Suprapubic skin (tissue), 4 donors: ENCODE data around the gene HM13. TPM values are rescaled to one million over a fixed set of nuclear protein-coding genes. Genes with fewer than 3 reads are reported as not detected.
"Not testable (repeated sequence)": the region's sequence is repeated elsewhere in the genome, so short reads cannot be mapped to it uniquely, and the experiment has no call there.

Experiments used
- DNase-seq, 2 donors: peaks; one replicate each; pipeline ENCODE4 v3.0.0-alpha.2; 2019; ENCODE audit warnings: low spot score in 2 of 2
- H3K27ac ChIP-seq: fragments of 200-600 bp; sonication (generic); one replicate; pipeline ENCODE4 v1.5.1; 2019
- H3K27me3 ChIP-seq: fragments of 200-600 bp; sonication (generic); one replicate; pipeline ENCODE4 v1.5.1; 2019
- H3K36me3 ChIP-seq: fragments of 200-600 bp; sonication (generic); one replicate; pipeline ENCODE4 v1.5.1; 2019
- H3K4me1 ChIP-seq: fragments of 200-600 bp; sonication (generic); one replicate; pipeline ENCODE4 v1.5.1; 2019
- H3K4me3 ChIP-seq: fragments of 200-600 bp; sonication (generic); one replicate; pipeline ENCODE4 v1.5.1; 2019; ENCODE audit warnings: mild to moderate bottlenecking
- H3K9me3 ChIP-seq: fragments of 200-600 bp; sonication (generic); one replicate; pipeline ENCODE4 v1.5.1; 2019
- EP300 ChIP-seq: sonication (generic); formaldehyde crosslinking; IDR thresholded peaks from one replicate; pipeline ENCODE4 v1.6.1; 2017; ENCODE audit warnings: antibody characterized with exemption
- POLR2A ChIP-seq, 2 donors: fragments of 450-650 bp; IDR thresholded peaks; one replicate each; pipeline ENCODE4 v1.6.1; 2017; ENCODE audit warnings: antibody characterized with exemption in 2 of 2, mild to moderate bottlenecking in 2 of 2, moderate library complexity in 2 of 2
- POLR2AphosphoS5 ChIP-seq, 3 donors: sonication (generic); formaldehyde crosslinking; IDR thresholded peaks; one replicate each; pipeline ENCODE4 v1.6.1; 2017; ENCODE audit warnings: antibody characterized with exemption in 3 of 3
- WGBS: methylation state at CpG from one replicate; pipeline ENCODE4 v1.1.5; 2018; 5-methylcytosine and 5-hydroxymethylcytosine counted together
- total RNA-seq, 4 donors: library from RNA; depleted of rRNA; stranded (reverse); fragments of >200 nt; gene quantifications; one replicate each; pipeline ENCODE4 v1.1.0, GENCODE V29; 2016
- TF ChIP-seq, protein P1 (sequence below), 2 donors: fragments of 200-600 bp in 1 of 2; fragments of 450-650 bp in 1 of 2; sonication (generic) in 1 of 2; IDR thresholded peaks; one replicate each; pipeline ENCODE4 v1.5.1; 2016 to 2019; ENCODE audit warnings: antibody characterized with exemption in 2 of 2, mild to moderate bottlenecking in 1 of 2, moderate library complexity in 1 of 2

The HM13 gene
- total RNA-seq, 4 donors from 2014 or later, result 44.3 to 59.7 (median 54.4) TPM

DNA sequence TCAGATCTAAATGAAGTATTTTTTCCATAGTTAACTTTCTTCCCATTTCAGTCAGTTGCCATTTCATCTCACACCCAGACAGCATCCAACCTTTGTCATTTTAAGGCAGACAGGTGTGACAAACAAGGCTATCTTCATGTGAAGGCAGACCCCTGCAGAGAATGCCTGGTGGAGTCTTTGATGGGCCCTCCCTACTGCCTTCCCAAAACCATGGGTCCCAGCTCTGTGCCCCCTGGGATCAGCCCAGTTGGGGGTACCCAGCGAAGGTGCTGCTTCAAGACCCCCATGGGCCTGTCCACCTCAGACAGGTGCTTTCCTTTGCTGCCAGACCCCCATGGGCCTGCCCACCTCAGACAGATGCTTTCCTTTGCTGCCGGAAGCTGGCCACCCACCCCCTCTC, 62.5 kb downstream of the HM13 start:
- Histone ChIP-seq H3K4me3 (no peak overlapping the region), H3K27me3 (no peaks in the 10 kb centered on the region), H3K27ac (no peak overlapping the region), H3K9me3 (no peaks in the 10 kb centered on the region), H3K4me1 (peaks cover 22% of the 10 kb centered on the region), H3K36me3 (no peaks in the 10 kb centered on the region)
- no peak for TF ChIP-seq EP300
- TF ChIP-seq POLR2AphosphoS5 (IDR thresholded peaks at IDR 0.05), result no peak
- TF ChIP-seq POLR2A (IDR thresholded peaks at IDR 0.05), result no peak
- TF ChIP-seq, protein P1, sequence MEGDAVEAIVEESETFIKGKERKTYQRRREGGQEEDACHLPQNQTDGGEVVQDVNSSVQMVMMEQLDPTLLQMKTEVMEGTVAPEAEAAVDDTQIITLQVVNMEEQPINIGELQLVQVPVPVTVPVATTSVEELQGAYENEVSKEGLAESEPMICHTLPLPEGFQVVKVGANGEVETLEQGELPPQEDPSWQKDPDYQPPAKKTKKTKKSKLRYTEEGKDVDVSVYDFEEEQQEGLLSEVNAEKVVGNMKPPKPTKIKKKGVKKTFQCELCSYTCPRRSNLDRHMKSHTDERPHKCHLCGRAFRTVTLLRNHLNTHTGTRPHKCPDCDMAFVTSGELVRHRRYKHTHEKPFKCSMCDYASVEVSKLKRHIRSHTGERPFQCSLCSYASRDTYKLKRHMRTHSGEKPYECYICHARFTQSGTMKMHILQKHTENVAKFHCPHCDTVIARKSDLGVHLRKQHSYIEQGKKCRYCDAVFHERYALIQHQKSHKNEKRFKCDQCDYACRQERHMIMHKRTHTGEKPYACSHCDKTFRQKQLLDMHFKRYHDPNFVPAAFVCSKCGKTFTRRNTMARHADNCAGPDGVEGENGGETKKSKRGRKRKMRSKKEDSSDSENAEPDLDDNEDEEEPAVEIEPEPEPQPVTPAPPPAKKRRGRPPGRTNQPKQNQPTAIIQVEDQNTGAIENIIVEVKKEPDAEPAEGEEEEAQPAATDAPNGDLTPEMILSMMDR (IDR thresholded peaks at IDR 0.05), result no peak
- no peak for DNase-seq
- 60% methylated on average over 1 of the region's 2 CpGs for WGBS

DNA sequence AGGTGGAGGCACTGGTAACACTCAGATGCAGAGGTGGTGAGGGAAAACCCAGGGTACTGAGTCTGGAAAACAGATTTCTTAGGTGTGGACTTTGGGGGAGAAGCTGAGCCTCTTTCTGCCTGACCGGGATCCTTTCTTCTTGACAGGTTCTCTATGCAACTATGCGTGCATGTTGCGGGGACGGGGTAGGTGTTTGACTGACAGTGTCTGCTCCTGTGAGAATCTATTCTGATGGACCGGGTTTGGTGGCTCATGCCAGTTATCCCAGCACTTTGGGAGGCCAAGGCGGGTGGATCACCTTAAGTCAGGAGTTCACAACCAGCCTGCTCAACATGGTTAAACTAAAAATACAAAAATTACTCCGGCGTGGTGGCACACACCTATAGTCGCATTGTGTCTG, 63.0 kb downstream of the HM13 start:
- Histone ChIP-seq H3K9me3 (no peaks in the 10 kb centered on the region), H3K4me3 (no peak overlapping the region), H3K27ac (no peak overlapping the region), H3K4me1 (peaks cover 18% of the 10 kb centered on the region), H3K36me3 (no peaks in the 10 kb centered on the region), H3K27me3 (no peaks in the 10 kb centered on the region)
- no peak for DNase-seq
- TF ChIP-seq, protein P1 (IDR thresholded peaks at IDR 0.05), result no peak
- TF ChIP-seq POLR2A (IDR thresholded peaks at IDR 0.05) (no peak), EP300 (no peak), POLR2AphosphoS5 (IDR thresholded peaks at IDR 0.05) (no peak)
- WGBS, result 94% methylated on average over 9 of the region's 9 CpGs

DNA sequence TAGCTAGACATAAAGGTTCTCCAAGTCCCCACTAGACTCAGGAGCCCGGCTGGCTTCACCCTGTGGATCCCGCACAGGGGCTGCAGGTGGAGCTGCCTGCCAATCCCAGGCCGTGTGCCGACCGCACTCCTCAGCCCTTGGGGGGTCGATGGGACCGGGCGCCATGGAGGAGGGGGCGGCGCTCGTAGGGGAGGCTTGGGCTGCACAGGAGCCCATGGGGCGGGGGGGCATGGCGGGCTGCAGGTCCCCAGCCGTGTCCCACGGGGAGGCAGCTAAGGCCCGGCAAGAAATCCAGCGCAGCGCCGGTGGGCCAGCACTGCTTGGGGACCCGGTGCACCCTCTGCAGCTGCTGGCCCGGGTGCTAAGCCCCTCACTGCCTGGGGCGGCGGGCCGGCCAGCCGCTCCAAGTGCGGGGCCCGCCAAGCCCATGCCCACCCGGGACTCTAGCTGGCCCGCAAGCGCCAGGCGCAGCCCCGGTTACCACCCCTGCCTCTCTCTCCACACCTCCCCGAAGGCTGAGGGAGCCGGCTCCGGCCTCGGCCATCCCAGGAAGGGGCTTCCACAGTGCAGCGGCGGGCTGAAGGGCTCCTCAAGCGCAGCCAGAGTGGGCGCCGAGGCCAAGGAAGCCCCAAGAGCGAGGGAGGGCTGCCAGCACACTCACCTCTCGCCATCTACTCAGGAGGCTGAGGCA, 64.4 kb downstream of the HM13 start:
- no peak for DNase-seq
- H3K27me3 ChIP-seq, result no peaks in the 10 kb centered on the region
- no peak for TF ChIP-seq POLR2AphosphoS5 (IDR thresholded peaks at IDR 0.05)
- TF ChIP-seq, protein P1 (IDR thresholded peaks at IDR 0.05), result no peak
- no peak for TF ChIP-seq EP300
- no peak for TF ChIP-seq POLR2A (IDR thresholded peaks at IDR 0.05)
- WGBS, result 98% methylated on average over 32 of the region's 43 CpGs
- no peak overlapping the region for H3K27ac ChIP-seq
- H3K4me1 ChIP-seq, result peaks cover 7% of the 10 kb centered on the region
- no peaks in the 10 kb centered on the region for H3K9me3 ChIP-seq
- H3K4me3 ChIP-seq, result no peak overlapping the region
- H3K36me3 ChIP-seq, result no peaks in the 10 kb centered on the region

GRCh38 chr20:31579245-31579644, 65.0 kb downstream of the HM13 start:
- TF ChIP-seq, protein P1 (IDR thresholded peaks at IDR 0.05), result no peak
- no peak for TF ChIP-seq POLR2AphosphoS5 (IDR thresholded peaks at IDR 0.05)
- no peak for TF ChIP-seq EP300
- TF ChIP-seq POLR2A (IDR thresholded peaks at IDR 0.05), result no peak
- Histone ChIP-seq H3K9me3 (no peaks in the 10 kb centered on the region), H3K36me3 (no peaks in the 10 kb centered on the region), H3K27me3 (no peaks in the 10 kb centered on the region), H3K27ac (no peak overlapping the region), H3K4me3 (no peak overlapping the region), H3K4me1 (peaks cover under 1% of the 10 kb centered on the region)
- DNase-seq, result no peak
- WGBS, result 89% methylated on average over 6 of the region's 6 CpGs

DNA sequence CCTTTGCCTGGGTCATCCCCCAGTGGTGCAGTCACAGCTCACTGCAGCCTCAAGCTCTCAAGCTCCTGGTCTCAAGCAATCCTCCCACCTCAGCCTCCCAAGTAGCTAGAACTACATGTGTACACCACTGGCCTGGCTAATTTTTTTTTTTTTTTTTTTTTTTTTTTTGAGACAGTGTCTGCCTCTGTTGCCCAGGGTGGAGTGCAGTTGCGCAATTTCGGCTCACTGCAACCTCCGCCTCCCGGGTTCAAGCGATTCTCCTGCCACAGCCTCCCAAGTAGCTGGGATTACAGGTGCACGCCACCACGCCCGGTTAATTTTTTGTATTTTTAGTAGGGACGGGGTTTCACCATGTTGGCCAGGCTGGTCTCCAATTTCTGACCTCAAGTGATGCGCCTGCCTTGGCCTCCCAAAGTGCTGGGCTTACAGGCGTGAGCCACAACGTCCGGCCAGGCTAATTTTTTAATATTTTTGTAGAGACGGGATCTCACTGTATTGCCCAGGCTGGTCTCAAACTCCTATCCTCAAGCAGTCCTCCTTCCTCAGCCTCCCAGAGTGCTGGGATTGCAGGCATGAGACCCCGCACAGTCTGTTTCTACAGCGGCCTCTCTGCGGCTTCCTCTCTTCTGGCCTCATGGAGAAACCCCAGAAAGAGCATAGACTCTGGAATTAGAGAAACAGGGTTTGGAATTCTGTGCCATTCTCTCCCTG, 65.9 kb downstream of the HM13 start:
- 97% methylated on average over 17 of the region's 17 CpGs for WGBS
- H3K4me1 ChIP-seq, H3K4me3 ChIP-seq, H3K27me3 ChIP-seq, H3K27ac ChIP-seq, H3K36me3 ChIP-seq, H3K9me3 ChIP-seq, DNase-seq: not testable (repeated sequence)
